ENCODE data around the gene GABPB2. TPM values are rescaled to one million over a fixed set of nuclear protein-coding genes. Genes with fewer than 3 reads are reported as not detected.

GABPB2 gene
- total RNA-seq, 4 donors from 2014 or later, result 20.6 to 28.5 (median 21.6) TPM

GRCh38 chr1:151130987-151131586 is 60.5 kb downstream of the GABPB2 start:
- H3K27me3 ChIP-seq, result no peaks in the 10 kb centered on the region
- peak overlapping the region; percentile 26 to 82 (median 78) for H3K27ac ChIP-seq
- ATAC-seq, result peak; percentile 98
- H3K36me3 ChIP-seq, result peaks cover 0 to 37% of the 10 kb centered on the region in 2 donors
- H3K9me3 ChIP-seq, result no peaks in the 10 kb centered on the region
- 8 to 11% methylated on average over 14 to 16 of the region's 45 CpGs for WGBS, 2 donors (ENCODE audit: low coverage in 1 of 2)
- peak overlapping the region; percentile 36 to 46 for H3K4me3 ChIP-seq
- TF ChIP-seq POLR2A (IDR thresholded peaks at IDR 0.05) (no peak), POLR2AphosphoS5 (IDR thresholded peaks at IDR 0.05) (peak; percentile 34), EP300 (IDR thresholded peaks at IDR 0.05) (no peak)
- TF ChIP-seq, protein P1, sequence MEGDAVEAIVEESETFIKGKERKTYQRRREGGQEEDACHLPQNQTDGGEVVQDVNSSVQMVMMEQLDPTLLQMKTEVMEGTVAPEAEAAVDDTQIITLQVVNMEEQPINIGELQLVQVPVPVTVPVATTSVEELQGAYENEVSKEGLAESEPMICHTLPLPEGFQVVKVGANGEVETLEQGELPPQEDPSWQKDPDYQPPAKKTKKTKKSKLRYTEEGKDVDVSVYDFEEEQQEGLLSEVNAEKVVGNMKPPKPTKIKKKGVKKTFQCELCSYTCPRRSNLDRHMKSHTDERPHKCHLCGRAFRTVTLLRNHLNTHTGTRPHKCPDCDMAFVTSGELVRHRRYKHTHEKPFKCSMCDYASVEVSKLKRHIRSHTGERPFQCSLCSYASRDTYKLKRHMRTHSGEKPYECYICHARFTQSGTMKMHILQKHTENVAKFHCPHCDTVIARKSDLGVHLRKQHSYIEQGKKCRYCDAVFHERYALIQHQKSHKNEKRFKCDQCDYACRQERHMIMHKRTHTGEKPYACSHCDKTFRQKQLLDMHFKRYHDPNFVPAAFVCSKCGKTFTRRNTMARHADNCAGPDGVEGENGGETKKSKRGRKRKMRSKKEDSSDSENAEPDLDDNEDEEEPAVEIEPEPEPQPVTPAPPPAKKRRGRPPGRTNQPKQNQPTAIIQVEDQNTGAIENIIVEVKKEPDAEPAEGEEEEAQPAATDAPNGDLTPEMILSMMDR (IDR thresholded peaks at IDR 0.05), result peak in 2 of 4 experiments; percentile 17
- peaks cover 0 to 24% (median 8%) of the 10 kb centered on the region in 3 donors for H3K4me1 ChIP-seq

DNA sequence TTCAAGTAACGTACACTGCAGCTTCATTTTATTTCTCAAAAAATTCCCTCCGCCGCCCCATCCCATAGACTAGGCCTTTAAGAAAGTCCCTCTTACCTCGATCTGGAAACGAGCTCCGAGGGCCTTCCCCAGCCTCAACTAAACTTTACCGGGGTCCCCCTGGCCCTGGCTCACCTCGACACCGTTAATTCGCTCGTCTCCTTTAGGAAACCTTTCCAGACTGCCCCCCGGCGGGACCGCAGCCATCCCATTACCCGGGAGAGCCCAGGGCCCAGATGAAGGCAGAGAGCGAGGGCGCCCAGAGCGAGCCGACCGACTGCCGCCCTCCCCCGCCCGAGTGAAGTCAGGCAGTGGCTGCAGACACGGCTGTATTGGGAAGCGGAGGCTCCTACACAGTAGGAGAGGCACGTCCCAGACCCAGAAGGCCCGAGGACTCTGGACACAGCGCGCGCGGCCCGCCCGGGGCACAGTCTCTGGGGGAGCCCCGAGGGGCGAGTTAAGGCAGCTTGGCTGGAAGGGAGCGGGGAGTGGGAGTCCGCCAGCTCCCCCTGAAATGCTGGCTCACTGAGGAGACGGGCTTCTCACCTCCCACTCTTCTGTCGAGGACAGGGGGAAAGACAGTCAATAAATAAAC is 61.3 kb downstream of the GABPB2 start:
- peak overlapping the region; percentile 3 to 82 (median 78) for H3K27ac ChIP-seq
- peak; percentile 45 for ATAC-seq
- TF ChIP-seq POLR2A (IDR thresholded peaks at IDR 0.05) (no peak), EP300 (IDR thresholded peaks at IDR 0.05) (no peak), POLR2AphosphoS5 (IDR thresholded peaks at IDR 0.05) (no peak)
- TF ChIP-seq, protein P1 (IDR thresholded peaks at IDR 0.05), result no peak
- peaks cover 0 to 41% of the 10 kb centered on the region in 2 donors for H3K36me3 ChIP-seq
- H3K27me3 ChIP-seq, result no peaks in the 10 kb centered on the region
- peak overlapping the region; percentile 36 to 46 for H3K4me3 ChIP-seq
- H3K4me1 ChIP-seq, result peaks cover 0 to 24% (median 8%) of the 10 kb centered on the region in 3 donors
- H3K9me3 ChIP-seq, result no peaks in the 10 kb centered on the region
- 0 to 9% methylated on average over 5 to 7 of the region's 39 CpGs for WGBS, 2 donors (ENCODE audit: low coverage in 1 of 2)

- no peak for ATAC-seq
- H3K4me3 ChIP-seq, result peak overlapping the region in 1 of 2 donors; percentile 46
- H3K9me3 ChIP-seq, result no peaks in the 10 kb centered on the region
- 57% methylated on average over 7 of the region's 74 CpGs; no CpG with 5 or more reads in 1 of the 2 donors for WGBS, 2 donors (ENCODE audit: low coverage in 1 of 2)
- peaks cover 0 to 45% of the 10 kb centered on the region in 2 donors for H3K36me3 ChIP-seq
- peaks cover 0 to 24% (median 8%) of the 10 kb centered on the region in 3 donors for H3K4me1 ChIP-seq
- TF ChIP-seq, protein P1 (IDR thresholded peaks at IDR 0.05), result no peak
- TF ChIP-seq EP300 (IDR thresholded peaks at IDR 0.05), result no peak
- TF ChIP-seq POLR2AphosphoS5 (IDR thresholded peaks at IDR 0.05), result no peak
- no peak for TF ChIP-seq POLR2A (IDR thresholded peaks at IDR 0.05)
- H3K27me3 ChIP-seq, result no peaks in the 10 kb centered on the region
- peak overlapping the region in 3 of 4 donors; percentile 76 to 82 (median 79) for H3K27ac ChIP-seq
Observed at GRCh38 chr1:151132335-151133017, 61.9 kb downstream of the GABPB2 start.

GRCh38 chr1:151133018-151133806 is 62.7 kb downstream of the GABPB2 start:
- H3K4me3 ChIP-seq, result no peak overlapping the region
- TF ChIP-seq POLR2AphosphoS5 (IDR thresholded peaks at IDR 0.05) (no peak), POLR2A (IDR thresholded peaks at IDR 0.05) (no peak), EP300 (IDR thresholded peaks at IDR 0.05) (no peak)
- TF ChIP-seq, protein P1 (IDR thresholded peaks at IDR 0.05), result no peak
- no peaks in the 10 kb centered on the region for H3K9me3 ChIP-seq
- peaks cover 0 to 52% of the 10 kb centered on the region in 2 donors for H3K36me3 ChIP-seq
- H3K27me3 ChIP-seq, result no peaks in the 10 kb centered on the region
- 100% methylated on average over 1 of the region's 65 CpGs; no CpG with 5 or more reads in 1 of the 2 donors for WGBS, 2 donors (ENCODE audit: low coverage in 1 of 2)
- H3K4me1 ChIP-seq, result peaks cover 0 to 24% (median 8%) of the 10 kb centered on the region in 3 donors
- H3K27ac ChIP-seq, result peak overlapping the region in 1 of 4 donors; percentile 7
- no peak for ATAC-seq

Data from gastroesophageal sphincter (tissue), 4 donors.